Omental fat pad (tissue), 4 donors: ENCODE measurements around the gene IL22. TPM values are rescaled to one million over a fixed set of nuclear protein-coding genes. Genes with fewer than 3 reads are reported as not detected.

Experiments used
- ATAC-seq: fragments of 150-250 bp; one replicate; pipeline ENCODE4 v1.9.1; 2016; ENCODE audit warnings: mild to moderate bottlenecking, moderate library complexity; ENCODE audit not compliant: low FRiP score
- DNase-seq: peaks from one replicate; pipeline ENCODE4 v3.0.0-alpha.2; 2019; ENCODE audit warnings: low spot score
- total RNA-seq, 4 donors: library from RNA; depleted of rRNA; stranded (reverse); fragments of >200 nt; gene quantifications; one replicate each; pipeline ENCODE4 v1.1.0, GENCODE V29; 2016
- TF ChIP-seq, protein P1 (sequence below), 3 donors: fragments of 450-650 bp; IDR thresholded peaks; one replicate each; pipeline ENCODE4 v1.5.1; 2016 to 2017; ENCODE audit warnings: antibody characterized with exemption in 3 of 3, mild to moderate bottlenecking in 3 of 3, moderate library complexity in 2 of 3

IL22 gene
- total RNA-seq, 4 donors from 2014 or later: not detected

GRCh38 chr12:68240079-68240478 lies 13.3 kb downstream of the IL22 start:
- peak; percentile 61 for ATAC-seq

GRCh38 chr12:68239309-68239982 lies 14.0 kb downstream of the IL22 start:
- DNase-seq (no peak), ATAC-seq (no peak)
- TF ChIP-seq, protein P1, sequence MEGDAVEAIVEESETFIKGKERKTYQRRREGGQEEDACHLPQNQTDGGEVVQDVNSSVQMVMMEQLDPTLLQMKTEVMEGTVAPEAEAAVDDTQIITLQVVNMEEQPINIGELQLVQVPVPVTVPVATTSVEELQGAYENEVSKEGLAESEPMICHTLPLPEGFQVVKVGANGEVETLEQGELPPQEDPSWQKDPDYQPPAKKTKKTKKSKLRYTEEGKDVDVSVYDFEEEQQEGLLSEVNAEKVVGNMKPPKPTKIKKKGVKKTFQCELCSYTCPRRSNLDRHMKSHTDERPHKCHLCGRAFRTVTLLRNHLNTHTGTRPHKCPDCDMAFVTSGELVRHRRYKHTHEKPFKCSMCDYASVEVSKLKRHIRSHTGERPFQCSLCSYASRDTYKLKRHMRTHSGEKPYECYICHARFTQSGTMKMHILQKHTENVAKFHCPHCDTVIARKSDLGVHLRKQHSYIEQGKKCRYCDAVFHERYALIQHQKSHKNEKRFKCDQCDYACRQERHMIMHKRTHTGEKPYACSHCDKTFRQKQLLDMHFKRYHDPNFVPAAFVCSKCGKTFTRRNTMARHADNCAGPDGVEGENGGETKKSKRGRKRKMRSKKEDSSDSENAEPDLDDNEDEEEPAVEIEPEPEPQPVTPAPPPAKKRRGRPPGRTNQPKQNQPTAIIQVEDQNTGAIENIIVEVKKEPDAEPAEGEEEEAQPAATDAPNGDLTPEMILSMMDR (IDR thresholded peaks at IDR 0.05): no peak

More at GRCh38 chr12:68240079-68240478, 13.3 kb downstream of the IL22 start:
- TF ChIP-seq, protein P1 (IDR thresholded peaks at IDR 0.05): no peak
- DNase-seq: no peak

DNA sequence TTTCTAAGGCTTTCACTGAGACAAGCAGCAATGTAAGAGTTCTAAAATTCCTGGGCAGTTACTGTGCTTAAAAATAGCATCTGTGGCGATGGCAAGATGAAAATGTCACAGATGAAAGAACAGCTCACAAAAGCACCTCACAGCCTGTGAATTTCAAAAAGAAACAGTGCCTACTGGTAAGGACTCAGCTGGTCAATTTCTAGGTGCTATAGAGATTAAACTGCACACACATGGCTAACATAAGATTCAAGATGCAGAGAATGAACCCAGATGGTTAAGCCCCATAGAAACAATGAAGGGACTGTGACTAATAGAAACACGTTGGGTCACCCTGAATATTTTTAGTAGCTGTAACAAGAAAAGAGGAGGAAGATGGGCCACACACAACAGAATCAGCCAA lies 15.8 kb downstream of the IL22 start:
- DNase-seq: no peak
- TF ChIP-seq, protein P1 (IDR thresholded peaks at IDR 0.05): no peak
- no peak for ATAC-seq

DNA sequence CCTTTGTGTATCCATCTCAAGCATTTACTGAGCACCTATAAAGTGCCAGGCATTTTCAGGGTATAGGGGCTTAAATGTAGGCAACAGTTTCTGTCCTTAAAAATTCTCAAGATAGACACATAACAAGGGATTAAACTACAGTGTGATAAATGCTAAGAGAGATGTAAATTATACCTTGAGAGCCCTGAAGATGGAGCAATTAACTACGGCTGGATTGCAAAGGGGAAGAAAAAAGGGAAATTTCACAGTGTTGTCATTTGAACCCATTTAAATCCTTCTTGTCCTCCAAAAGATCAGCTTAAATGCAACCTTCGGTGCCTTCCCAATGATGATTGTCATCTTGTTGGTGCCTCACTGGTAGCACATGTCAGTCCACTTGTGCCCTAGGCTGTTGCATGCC lies 16.3 kb downstream of the IL22 start:
- no peak for ATAC-seq
- TF ChIP-seq, protein P1 (IDR thresholded peaks at IDR 0.05): no peak
- DNase-seq: no peak

GRCh38 chr12:68236421-68237059 lies 16.9 kb downstream of the IL22 start:
- ATAC-seq (peak; percentile 60), DNase-seq (no peak)
- TF ChIP-seq, protein P1 (IDR thresholded peaks at IDR 0.05): no peak

- TF ChIP-seq, protein P1 (IDR thresholded peaks at IDR 0.05): no peak
- ATAC-seq (no peak), DNase-seq (no peak)
Measured at GRCh38 chr12:68235576-68235975, 17.8 kb downstream of the IL22 start.

GRCh38 chr12:68234140-68234539 lies 19.3 kb downstream of the IL22 start:
- DNase-seq (no peak), ATAC-seq (no peak)
- TF ChIP-seq, protein P1 (IDR thresholded peaks at IDR 0.05): no peak
